Calu3 (cell line): ENCODE measurements around the gene CUL9. TPM values are rescaled to one million over a fixed set of nuclear protein-coding genes. Genes with fewer than 3 reads are reported as not detected.
A peak's percentile ranks its signal among the peaks of the same experiment; 100 is the strongest.

Experiments used
- BruUV-seq: library from RNA; stranded (reverse); fragments of 400-500 nt; replicated peaks from 2 replicates; lab custom pipeline; 2021; lab: Mats Ljungman, UMichigan
- CTCF ChIA-PET: fragments of 300-600 bp; sonication (Branson Sonifier 250); formaldehyde crosslinking; loops from one replicate; lab custom pipeline; 2022; ENCODE audit warnings: antibody characterized with exemption; lab: Charles Lee
- DNase-seq: peaks from one replicate; pipeline ENCODE4 v3.0.0; 2022
- H3K27ac Mint-ChIP-seq: one replicate; pipeline ENCODE4 v1.8.0; 2022; ENCODE audit warnings: mixed read lengths; ENCODE audit not compliant: unreplicated experiment
- H3K27me3 Mint-ChIP-seq: one replicate; pipeline ENCODE4 v1.8.0; 2022; ENCODE audit warnings: mixed read lengths; ENCODE audit not compliant: unreplicated experiment
- H3K36me3 Mint-ChIP-seq: one replicate; pipeline ENCODE4 v1.8.0; 2022; ENCODE audit warnings: mild to moderate bottlenecking, moderate library complexity, mixed read lengths; ENCODE audit not compliant: insufficient read depth, unreplicated experiment
- H3K4me1 Mint-ChIP-seq: one replicate; pipeline ENCODE4 v1.8.0; 2022; ENCODE audit warnings: mild to moderate bottlenecking, low read depth, mixed read lengths; ENCODE audit not compliant: unreplicated experiment
- H3K4me3 Mint-ChIP-seq: one replicate; pipeline ENCODE4 v1.8.0; 2022; ENCODE audit warnings: mild to moderate bottlenecking, low read depth, moderate library complexity, mixed read lengths; ENCODE audit not compliant: unreplicated experiment
- H3K9me3 Mint-ChIP-seq: one replicate; pipeline ENCODE4 v1.8.0; 2022; ENCODE audit warnings: low read depth, mixed read lengths; ENCODE audit not compliant: unreplicated experiment
- CTCF ChIP-seq: fragments of 200-600 bp; IDR thresholded peaks from one replicate; pipeline ENCODE4 v1.8.0; 2022; ENCODE audit warnings: antibody characterized with exemption; ENCODE audit not compliant: unreplicated experiment
- intact Hi-C: fragments of 100-400 bp; cut with micrococcal nuclease; formaldehyde crosslinking; loops from one replicate; pipeline ENCODE4 v1.10.0; 2022; ENCODE audit not compliant: unreplicated experiment
- total RNA-seq: library from RNA; stranded (reverse); gene quantifications from 2 replicates; pipeline ENCODE4 v1.2.3, GENCODE V29; 2022

The CUL9 gene
- total RNA-seq, 1 experiment from 2014 or later, result 73.1 TPM

GRCh38 chr6:43250992-43251373 lies 69.0 kb downstream of the CUL9 start:
- peaks cover 17% of the 10 kb centered on the region for H3K36me3 Mint-ChIP-seq
- peak overlapping the region; percentile 0 for H3K4me3 Mint-ChIP-seq
- no TSS peak for BruUV-seq
- DNase-seq, result peak; percentile 36
- CTCF ChIA-PET, result interaction anchor here (1.2 kb wide), 1 partner anchor 11 kb away, joined by 4 read pairs; no protein-coding TSS in a partner anchor
- H3K27ac Mint-ChIP-seq, result no peak overlapping the region
- H3K27me3 Mint-ChIP-seq, result peaks cover 68% of the 10 kb centered on the region
- H3K4me1 Mint-ChIP-seq, result peaks cover 15% of the 10 kb centered on the region
- no peak for TF ChIP-seq CTCF
- no peaks in the 10 kb centered on the region for H3K9me3 Mint-ChIP-seq
- intact Hi-C loops, result no loop called here

GRCh38 chr6:43253401-43253800 lies 71.4 kb downstream of the CUL9 start:
- intact Hi-C loops, result no loop called here
- no peaks in the 10 kb centered on the region for H3K36me3 Mint-ChIP-seq
- no peaks in the 10 kb centered on the region for H3K9me3 Mint-ChIP-seq
- CTCF ChIA-PET, result no interaction called here
- TF ChIP-seq CTCF, result no peak
- no TSS peak for BruUV-seq
- no peak overlapping the region for H3K4me3 Mint-ChIP-seq
- peaks cover 75% of the 10 kb centered on the region for H3K27me3 Mint-ChIP-seq
- H3K4me1 Mint-ChIP-seq, result peaks cover 15% of the 10 kb centered on the region
- no peak for DNase-seq
- H3K27ac Mint-ChIP-seq, result no peak overlapping the region

GRCh38 chr6:43254138-43254817 lies 72.3 kb downstream of the CUL9 start:
- DNase-seq, result no peak
- Mint-ChIP-seq H3K9me3 (no peaks in the 10 kb centered on the region), H3K27me3 (peaks cover 84% of the 10 kb centered on the region), H3K4me1 (peaks cover 15% of the 10 kb centered on the region), H3K36me3 (no peaks in the 10 kb centered on the region), H3K27ac (no peak overlapping the region), H3K4me3 (no peak overlapping the region)
- BruUV-seq, result no TSS peak
- no peak for TF ChIP-seq CTCF
- CTCF ChIA-PET, result interaction anchor here (0.8 kb wide), 2 partner anchors 12 to 80 kb away, joined by 3 read pairs; no protein-coding TSS in a partner anchor
- intact Hi-C loops, result no loop called here

- peaks cover 15% of the 10 kb centered on the region for H3K4me1 Mint-ChIP-seq
- intact Hi-C loops, result no loop called here
- no peaks in the 10 kb centered on the region for H3K36me3 Mint-ChIP-seq
- no peak overlapping the region for H3K4me3 Mint-ChIP-seq
- H3K9me3 Mint-ChIP-seq, result no peaks in the 10 kb centered on the region
- no peak for TF ChIP-seq CTCF
- DNase-seq, result no peak
- H3K27me3 Mint-ChIP-seq, result peaks cover 86% of the 10 kb centered on the region
- H3K27ac Mint-ChIP-seq, result no peak overlapping the region
- no TSS peak for BruUV-seq
- CTCF ChIA-PET, result interaction anchor here (0.8 kb wide), 1 partner anchor 12 kb away, joined by 3 read pairs; no protein-coding TSS in a partner anchor
These were observed 72.8 kb downstream of the CUL9 start for GRCh38 chr6:43254846-43255245.
